A549 (cell line): ENCODE measurements around the gene GALNT15.

Experiments used
- CBX2 ChIP-seq: fragments of 200-600 bp; sonication (generic); IDR thresholded peaks from 2 replicates; pipeline ENCODE4 v1.6.1; 2016; ENCODE audit warnings: low read depth, mild to moderate bottlenecking, borderline replicate concordance
- CTCF ChIP-seq: fragments of >200 bp; sonication (Bioruptor Twin); formaldehyde crosslinking; IDR thresholded peaks from 3 replicates; pipeline ENCODE4 v1.5.1; 2016
- KDM5A ChIP-seq: fragments of 200-600 bp; sonication (generic); IDR thresholded peaks from 2 replicates; pipeline ENCODE4 v1.6.1; 2016; ENCODE audit warnings: antibody characterized with exemption, mild to moderate bottlenecking
- MAFK ChIP-seq: fragments of 450-650 bp; IDR thresholded peaks from 2 replicates; pipeline ENCODE4 v1.6.1; 2014; ENCODE audit not compliant: partially characterized antibody
- POLR2A ChIP-seq: IDR thresholded peaks from 2 replicates; pipeline ENCODE4 v1.6.1; 2012; ENCODE audit warnings: mild to moderate bottlenecking, low read length
- RFX5 ChIP-seq: fragments of 450-650 bp; IDR thresholded peaks from 2 replicates; pipeline ENCODE4 v1.7.1; 2014; ENCODE audit warnings: antibody characterized with exemption, mild to moderate bottlenecking, moderate library complexity

GRCh38 chr3:16264708-16265454, 90.4 kb downstream of the GALNT15 start, which contains the start of the genes DPH3 and OXNAD1:
- TF ChIP-seq RFX5 (peak; percentile 74), CTCF (no peak), CBX2 (no peak), POLR2A (peak; percentile 75), MAFK (peak; percentile 54), KDM5A (peak; percentile 55)
